ENCODE results near the gene GATAD1.

DNA sequence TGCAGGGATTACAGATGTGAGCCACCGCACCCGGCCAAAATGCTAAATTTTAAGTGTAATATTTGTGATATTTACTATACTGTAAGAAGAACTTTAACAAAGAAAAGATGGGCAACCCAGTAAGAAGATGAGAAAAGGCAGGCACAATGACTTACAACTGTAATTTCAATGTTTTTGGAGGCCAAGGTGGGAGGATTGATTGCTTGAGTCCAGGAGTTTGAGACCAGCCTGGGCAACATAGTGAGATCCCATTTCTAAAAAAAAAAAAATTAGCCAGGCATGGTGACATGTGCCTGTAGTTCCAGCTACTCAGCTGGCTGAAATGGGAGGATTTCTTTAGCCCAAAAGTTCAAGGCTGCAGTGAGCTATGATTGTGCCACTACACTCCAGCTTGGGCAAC is 11.7 kb upstream of the GATAD1 start:
- TF ChIP-seq POLR2A (IDR thresholded peaks at IDR 0.05) = no peak
- TF ChIP-seq, protein P1, sequence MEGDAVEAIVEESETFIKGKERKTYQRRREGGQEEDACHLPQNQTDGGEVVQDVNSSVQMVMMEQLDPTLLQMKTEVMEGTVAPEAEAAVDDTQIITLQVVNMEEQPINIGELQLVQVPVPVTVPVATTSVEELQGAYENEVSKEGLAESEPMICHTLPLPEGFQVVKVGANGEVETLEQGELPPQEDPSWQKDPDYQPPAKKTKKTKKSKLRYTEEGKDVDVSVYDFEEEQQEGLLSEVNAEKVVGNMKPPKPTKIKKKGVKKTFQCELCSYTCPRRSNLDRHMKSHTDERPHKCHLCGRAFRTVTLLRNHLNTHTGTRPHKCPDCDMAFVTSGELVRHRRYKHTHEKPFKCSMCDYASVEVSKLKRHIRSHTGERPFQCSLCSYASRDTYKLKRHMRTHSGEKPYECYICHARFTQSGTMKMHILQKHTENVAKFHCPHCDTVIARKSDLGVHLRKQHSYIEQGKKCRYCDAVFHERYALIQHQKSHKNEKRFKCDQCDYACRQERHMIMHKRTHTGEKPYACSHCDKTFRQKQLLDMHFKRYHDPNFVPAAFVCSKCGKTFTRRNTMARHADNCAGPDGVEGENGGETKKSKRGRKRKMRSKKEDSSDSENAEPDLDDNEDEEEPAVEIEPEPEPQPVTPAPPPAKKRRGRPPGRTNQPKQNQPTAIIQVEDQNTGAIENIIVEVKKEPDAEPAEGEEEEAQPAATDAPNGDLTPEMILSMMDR (IDR thresholded peaks at IDR 0.05) = no peak

Measured in adrenal gland (tissue), 5 donors.